Heart left ventricle (tissue), 16 donors: ENCODE data around the gene SORL1. TPM values are rescaled to one million over a fixed set of nuclear protein-coding genes. Genes with fewer than 3 reads are reported as not detected.

Experiments
- ATAC-seq, 4 donors: fragments of 200-7000 bp; cut with Tn5 transposase; one replicate each; pipeline ENCODE4 v1.9.1; 2020 to 2022; ENCODE audit warnings: moderate library complexity in 4 of 4, mild to moderate bottlenecking in 3 of 4, moderate number of reproducible peaks in 1 of 4
- DNase-seq, 5 donors: peaks; one replicate each; pipeline ENCODE4 v3.0.0-alpha.2; 2020
- H3K27ac ChIP-seq, 12 donors: fragments of 200-600 bp; sonication (generic) in 4 of 12; one replicate each; pipeline versions ENCODE4 v1.5.0 to v1.8.0; 2016 to 2022; ENCODE audit warnings: mild to moderate bottlenecking in 2 of 12
- H3K27me3 ChIP-seq, 9 donors: fragments of 200-600 bp; sonication (generic) in 2 of 9; one replicate each; pipeline versions ENCODE4 v1.5.1 to v1.8.0; 2016 to 2022; ENCODE audit warnings: mild to moderate bottlenecking in 3 of 9
- H3K36me3 ChIP-seq, 9 donors: fragments of 200-600 bp; sonication (generic) in 2 of 9; one replicate each; pipeline versions ENCODE4 v1.5.0 to v1.8.0; 2018 to 2022; ENCODE audit warnings: mild to moderate bottlenecking in 2 of 9
- H3K4me1 ChIP-seq, 12 donors: fragments of 200-600 bp; sonication (generic) in 4 of 12; one replicate each; pipeline versions ENCODE4 v1.5.0 to v1.8.0; 2016 to 2022; ENCODE audit warnings: mild to moderate bottlenecking in 3 of 12
- H3K4me3 ChIP-seq, 12 donors: fragments of 200-600 bp; sonication (generic) in 4 of 12; one replicate each; pipeline versions ENCODE4 v1.5.0 to v1.8.0; 2017 to 2022; ENCODE audit warnings: mild to moderate bottlenecking in 9 of 12, moderate library complexity in 4 of 12
- H3K9me3 ChIP-seq, 12 donors: fragments of 200-600 bp; sonication (generic) in 4 of 12; one replicate each; pipeline versions ENCODE4 v1.5.0 to v1.8.0; 2016 to 2022; ENCODE audit warnings: mild to moderate bottlenecking in 1 of 12
- CTCF ChIP-seq, 12 donors: fragments of 200-600 bp; sonication (generic) in 4 of 12; IDR thresholded peaks; one replicate each; pipeline versions ENCODE4 v1.5.0 to v1.8.0; 2018 to 2022; ENCODE audit warnings: antibody characterized with exemption in 12 of 12, mild to moderate bottlenecking in 5 of 12
- POLR2A ChIP-seq, 2 donors: fragments of 450-650 bp; IDR thresholded peaks; one replicate each; pipeline ENCODE4 v1.6.1; 2017; ENCODE audit warnings: antibody characterized with exemption in 2 of 2, mild to moderate bottlenecking in 2 of 2, moderate library complexity in 2 of 2
- WGBS, 4 donors: extraction: QIAGEN DNeasy Blood & Tissue Kit in 2 of 4; methylation state at CpG; one replicate each; pipeline versions ENCODE4 v1.1.5 to v1.1.7; 2013 to 2018; 5-methylcytosine and 5-hydroxymethylcytosine counted together
- intact Hi-C, 10 donors: fragments of 100-400 bp; cut with DNase I; formaldehyde crosslinking; loops; one replicate each; pipeline versions ENCODE4 v1.11.1 to v1.14.2; 2022
- polyA plus RNA-seq, 2 donors: library from polyadenylated mRNA; stranded (reverse); fragments of 200-250 nt; gene quantifications; one replicate each; pipeline ENCODE4 v1.2.3, GENCODE V29; 2013
- total RNA-seq, 9 donors: library from RNA; depleted of rRNA in 2 of 9; stranded (reverse); fragments of >200 nt in 2 of 9; fragmentation: NEBNext Ultra II Directional in 3 of 9; extraction: Animal tissue kit (Norgen Biotek cat#: 25700) in 3 of 9; gene quantifications; one replicate each; pipeline versions ENCODE4 v1.1.0 to v1.2.4, GENCODE V29; 2016 to 2023
- donor health status: ischemic (EF 13 %, LVEDD 7.1; RV severe dilation, severe dysfunction).
- donor health status: healthy with polysubstance abuse.
- donor health status: DM: no; HTN: yes; CAD: no.
- donor health status: DM: no; HTN: no; CAD: no.
- donor health status: ischemic (EF 25% LVEDD 6.9; RV normal size, moderate dysfunction).
- donor health status: ischemic (EF 25% LVEDD 5.7; RV mildly dilated, moderate dysfunction).
- donor health status: healthy.
- donor health status: DM: yes; HTN: yes; CAD: no.
- donor health status: ischemic (EF 35%, LVEDD 5.7; RV mildly dilated, moderate dysfunction).
- donor health status: nonischemic (EF 11% LVEDD 7.7; RV severe dilation, severe dysfunction).
- donor health status: DM: yes; HTN: yes; CAD: no.
- donor health status: PGD.
- donor health status: ischemic (EF 29% LVEDD 5.4; RV normal size, mild dysfunction).
- donor health status: nonischemic (EF 23%, LVEDD 6.1; RV moderate dilation, normal function).

The SORL1 gene
- total and polyA plus RNA-seq, 11 donors, result 0.72 to 20.5 (median 5.2) TPM

- Histone ChIP-seq H3K4me1 (no peaks in the 10 kb centered on the region), H3K27me3 (no peaks in the 10 kb centered on the region), H3K4me3 (no peak overlapping the region), H3K36me3 (peaks cover 0 to 30% (median 0%) of the 10 kb centered on the region in 9 donors), H3K9me3 (no peaks in the 10 kb centered on the region), H3K27ac (no peak overlapping the region)
- DNase-seq, result no peak
- intact Hi-C loops, result no loop called here
- no peak for TF ChIP-seq CTCF (IDR thresholded peaks at IDR 0.05)
- TF ChIP-seq POLR2A (IDR thresholded peaks at IDR 0.05), result no peak
- ATAC-seq, result no peak
- 69 to 78% (median 75%) methylated on average over 3 of the region's 3 CpGs for WGBS, 4 donors
Observed at GRCh38 chr11:121540627-121541026, 88.5 kb downstream of the SORL1 start.

GRCh38 chr11:121543836-121544380 is 91.8 kb downstream of the SORL1 start:
- peaks cover 0 to 38% (median 0%) of the 10 kb centered on the region in 9 donors for H3K36me3 ChIP-seq
- no peaks in the 10 kb centered on the region for H3K9me3 ChIP-seq
- intact Hi-C loops, result no loop called here
- TF ChIP-seq POLR2A (IDR thresholded peaks at IDR 0.05) (no peak), CTCF (IDR thresholded peaks at IDR 0.05) (no peak)
- DNase-seq, result no peak
- H3K4me1 ChIP-seq, result no peaks in the 10 kb centered on the region
- no peak overlapping the region for H3K27ac ChIP-seq
- 73 to 84% (median 80%) methylated on average over 6 of the region's 6 CpGs for WGBS, 4 donors
- no peak for ATAC-seq
- H3K4me3 ChIP-seq, result no peak overlapping the region
- no peaks in the 10 kb centered on the region for H3K27me3 ChIP-seq

GRCh38 chr11:121544956-121545355 is 92.8 kb downstream of the SORL1 start:
- no peak for ATAC-seq
- Histone ChIP-seq H3K4me1 (no peaks in the 10 kb centered on the region), H3K27ac (no peak overlapping the region), H3K27me3 (no peaks in the 10 kb centered on the region), H3K9me3 (no peaks in the 10 kb centered on the region), H3K4me3 (no peak overlapping the region), H3K36me3 (peaks cover 0 to 38% (median 0%) of the 10 kb centered on the region in 9 donors)
- 83 to 92% (median 86%) methylated on average over 7 of the region's 7 CpGs for WGBS, 4 donors
- TF ChIP-seq CTCF (IDR thresholded peaks at IDR 0.05), result no peak
- no peak for TF ChIP-seq POLR2A (IDR thresholded peaks at IDR 0.05)
- no peak for DNase-seq
- intact Hi-C loops, result no loop called here

- Histone ChIP-seq H3K36me3 (peaks cover 0 to 44% (median 0%) of the 10 kb centered on the region in 9 donors), H3K27ac (no peak overlapping the region), H3K4me1 (no peaks in the 10 kb centered on the region), H3K27me3 (no peaks in the 10 kb centered on the region), H3K4me3 (no peak overlapping the region), H3K9me3 (no peaks in the 10 kb centered on the region)
- intact Hi-C loops, result no loop called here
- DNase-seq, result no peak
- TF ChIP-seq CTCF (IDR thresholded peaks at IDR 0.05), result no peak
- no peak for TF ChIP-seq POLR2A (IDR thresholded peaks at IDR 0.05)
- 74 to 88% (median 83%) methylated on average over 3 of the region's 3 CpGs for WGBS, 4 donors
- no peak for ATAC-seq
Observed at GRCh38 chr11:121547574-121547973, 95.5 kb downstream of the SORL1 start.
